ENCODE results near the gene RFC5. TPM values are rescaled to one million over a fixed set of nuclear protein-coding genes. Genes with fewer than 3 reads are reported as not detected.
A peak's percentile ranks its signal among the peaks of the same experiment; 100 is the strongest.

RFC5 gene
- total and polyA plus RNA-seq, 9 donors = 13.0 to 20.9 (median 15.9) TPM

DNA sequence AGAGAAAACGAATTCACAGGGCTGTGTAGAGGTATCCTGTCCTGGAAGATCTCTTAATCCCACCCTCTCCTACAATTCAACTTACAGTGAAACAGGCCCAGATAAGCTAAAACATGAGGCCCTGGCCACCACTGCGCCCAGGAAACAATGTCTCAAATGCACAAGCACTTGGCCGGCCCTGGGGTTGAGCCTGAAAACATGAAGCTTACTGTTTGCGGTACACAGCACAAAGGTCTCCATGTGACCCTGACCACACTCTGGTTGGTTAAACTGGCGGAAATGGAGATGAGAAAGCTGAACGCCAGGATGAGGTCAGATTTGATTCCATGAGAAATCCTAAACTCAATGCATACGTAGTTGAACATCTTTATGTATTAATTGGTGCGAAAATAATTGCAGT is 28.1 kb downstream of the RFC5 start:
- WGBS, 3 donors = 92 to 95% (median 93%) methylated on average over 8 of the region's 8 CpGs
- Histone ChIP-seq H3K27ac (no peak overlapping the region), H3K27me3 (no peaks in the 10 kb centered on the region), H3K4me3 (no peak overlapping the region), H3K9me3 (no peaks in the 10 kb centered on the region), H3K36me3 (no peaks in the 10 kb centered on the region), H3K4me1 (ENCODE audit: insufficient read depth) (no peaks in the 10 kb centered on the region)
- intact Hi-C loops (cut with DNase I) = no loop called here
- no peak for DNase-seq
- TF ChIP-seq, protein P1, sequence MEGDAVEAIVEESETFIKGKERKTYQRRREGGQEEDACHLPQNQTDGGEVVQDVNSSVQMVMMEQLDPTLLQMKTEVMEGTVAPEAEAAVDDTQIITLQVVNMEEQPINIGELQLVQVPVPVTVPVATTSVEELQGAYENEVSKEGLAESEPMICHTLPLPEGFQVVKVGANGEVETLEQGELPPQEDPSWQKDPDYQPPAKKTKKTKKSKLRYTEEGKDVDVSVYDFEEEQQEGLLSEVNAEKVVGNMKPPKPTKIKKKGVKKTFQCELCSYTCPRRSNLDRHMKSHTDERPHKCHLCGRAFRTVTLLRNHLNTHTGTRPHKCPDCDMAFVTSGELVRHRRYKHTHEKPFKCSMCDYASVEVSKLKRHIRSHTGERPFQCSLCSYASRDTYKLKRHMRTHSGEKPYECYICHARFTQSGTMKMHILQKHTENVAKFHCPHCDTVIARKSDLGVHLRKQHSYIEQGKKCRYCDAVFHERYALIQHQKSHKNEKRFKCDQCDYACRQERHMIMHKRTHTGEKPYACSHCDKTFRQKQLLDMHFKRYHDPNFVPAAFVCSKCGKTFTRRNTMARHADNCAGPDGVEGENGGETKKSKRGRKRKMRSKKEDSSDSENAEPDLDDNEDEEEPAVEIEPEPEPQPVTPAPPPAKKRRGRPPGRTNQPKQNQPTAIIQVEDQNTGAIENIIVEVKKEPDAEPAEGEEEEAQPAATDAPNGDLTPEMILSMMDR (IDR thresholded peaks at IDR 0.05) = no peak
- TF ChIP-seq EP300 (IDR thresholded peaks at IDR 0.05) (no peak), POLR2A (IDR thresholded peaks at IDR 0.05) (no peak)

DNA sequence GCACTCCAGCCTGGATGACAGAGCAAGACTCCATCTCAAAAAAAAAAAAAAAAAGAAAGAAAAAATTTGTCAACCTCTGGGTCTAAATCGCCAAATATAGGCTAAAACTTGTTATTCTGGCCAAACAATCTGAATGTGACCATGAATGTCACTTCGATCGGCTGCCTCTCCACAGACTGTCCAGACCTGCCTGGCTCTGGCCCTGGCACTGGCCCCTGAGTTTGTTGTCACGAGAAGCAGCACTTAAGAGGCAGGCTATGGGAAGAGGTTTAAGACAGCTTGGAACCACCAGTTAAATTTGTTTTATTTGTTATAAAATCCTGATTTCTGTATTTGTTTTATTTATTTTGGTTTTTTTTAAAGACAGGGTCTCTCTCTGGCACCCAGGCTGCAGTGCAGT is 29.9 kb downstream of the RFC5 start:
- no peak for DNase-seq
- no peaks in the 10 kb centered on the region for H3K36me3 ChIP-seq
- 95 to 97% (median 96%) methylated on average over 4 of the region's 4 CpGs for WGBS, 3 donors

DNA sequence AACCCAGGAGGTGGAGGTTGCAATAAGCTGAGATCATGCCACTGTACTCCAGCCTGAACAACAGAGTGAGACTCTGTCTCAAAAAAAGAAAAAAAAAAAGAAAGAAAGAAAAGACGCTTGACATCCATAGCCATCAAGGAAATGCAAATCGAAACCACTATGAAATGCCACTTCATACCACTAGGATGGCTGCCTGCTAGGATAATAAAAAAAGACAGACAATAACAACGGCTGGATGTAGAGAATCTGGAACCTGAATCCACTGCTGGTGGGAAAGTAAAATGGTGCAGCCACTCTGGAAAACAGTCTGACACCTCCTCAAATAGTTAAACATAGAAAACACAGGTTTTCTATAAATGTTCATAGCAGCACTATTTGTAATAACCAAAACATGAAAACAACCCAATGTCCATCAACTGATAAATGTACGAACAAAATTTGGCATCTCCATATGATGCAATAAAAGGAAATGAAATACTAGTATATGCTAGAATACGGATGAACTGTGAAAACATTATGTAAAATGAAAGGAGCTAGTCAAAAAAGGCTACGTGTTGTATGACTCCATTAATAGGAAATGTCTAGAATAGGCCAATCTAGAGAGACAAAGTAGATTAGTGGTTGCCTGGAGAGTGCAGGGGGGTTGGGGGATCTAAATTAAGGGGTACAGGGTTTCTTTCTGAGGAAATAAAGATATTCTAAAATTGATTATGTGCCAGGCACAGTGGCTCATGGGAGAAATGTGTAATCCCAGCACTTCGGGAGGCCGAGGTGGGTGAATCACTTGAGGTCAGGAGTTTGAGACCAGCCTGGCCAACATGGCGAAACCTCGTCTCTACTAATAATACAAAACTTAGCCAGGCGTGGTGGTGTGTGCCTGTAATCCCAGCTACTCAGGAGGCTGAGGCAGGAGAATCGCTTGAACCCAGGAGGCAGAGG is 34.7 kb downstream of the RFC5 start:
- H3K27me3 ChIP-seq = no peaks in the 10 kb centered on the region
- no peaks in the 10 kb centered on the region for H3K9me3 ChIP-seq
- peaks cover 17% of the 10 kb centered on the region for H3K4me1 ChIP-seq (ENCODE audit: insufficient read depth)
- H3K4me3 ChIP-seq = no peak overlapping the region
- TF ChIP-seq EP300 (IDR thresholded peaks at IDR 0.05) (no peak), POLR2A (IDR thresholded peaks at IDR 0.05) (no peak)
- TF ChIP-seq, protein P1 (IDR thresholded peaks at IDR 0.05) = no peak
- 86 to 89% (median 87%) methylated on average over 12 of the region's 12 CpGs for WGBS, 3 donors
- intact Hi-C loops (cut with DNase I) = no loop called here
- H3K36me3 ChIP-seq = no peaks in the 10 kb centered on the region
- peak overlapping the region in 1 of 2 donors; percentile 41 for H3K27ac ChIP-seq
- no peak for DNase-seq

More for the DNA sequence above, 29.9 kb downstream of the RFC5 start:
- no peak for TF ChIP-seq POLR2A (IDR thresholded peaks at IDR 0.05)
- TF ChIP-seq, protein P1 (IDR thresholded peaks at IDR 0.05) = no peak
- TF ChIP-seq EP300 (IDR thresholded peaks at IDR 0.05) = no peak
- H3K27me3 ChIP-seq = no peaks in the 10 kb centered on the region
- intact Hi-C loops (cut with DNase I) = no loop called here
- H3K27ac ChIP-seq = no peak overlapping the region
- no peak overlapping the region for H3K4me3 ChIP-seq
- no peaks in the 10 kb centered on the region for H3K4me1 ChIP-seq (ENCODE audit: insufficient read depth)
- H3K9me3 ChIP-seq = no peaks in the 10 kb centered on the region

DNA sequence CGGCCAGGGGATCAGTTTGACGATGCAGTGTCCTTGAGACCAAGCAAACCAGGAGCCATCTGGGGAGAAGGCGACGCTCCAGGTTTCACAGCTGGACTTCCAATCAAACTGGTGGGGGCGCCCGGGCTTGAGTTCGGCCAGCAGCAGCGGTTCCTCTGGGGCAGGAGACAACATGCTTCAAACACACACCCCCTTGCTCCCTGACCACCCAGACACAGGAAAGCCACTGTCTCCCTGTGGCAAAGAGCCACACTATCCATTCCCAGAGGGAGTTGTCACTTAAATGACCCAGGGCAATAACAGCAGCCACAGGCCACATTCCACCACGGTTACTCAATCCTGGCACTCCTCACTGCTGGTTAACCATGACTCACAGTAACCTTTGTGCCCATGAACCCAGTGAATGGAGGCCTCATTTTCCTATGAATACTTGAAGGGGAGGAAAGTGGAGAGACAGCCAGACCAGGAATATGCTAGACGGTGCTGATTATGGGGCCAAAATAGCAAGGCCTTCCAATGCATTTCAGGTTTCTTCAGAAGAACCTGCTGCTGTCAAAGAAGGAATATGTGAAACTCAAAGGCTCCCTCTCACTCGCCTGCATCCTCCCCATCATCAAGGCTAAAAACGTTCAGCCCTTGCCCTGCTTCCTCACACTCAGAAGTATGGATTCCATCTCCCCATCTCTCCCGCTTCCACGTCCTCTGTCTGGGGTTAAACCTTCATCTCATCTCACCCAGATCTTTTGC is 36.0 kb downstream of the RFC5 start:
- Histone ChIP-seq H3K27ac (peak overlapping the region in 1 of 2 donors; percentile 41), H3K4me3 (no peak overlapping the region), H3K9me3 (no peaks in the 10 kb centered on the region), H3K36me3 (no peaks in the 10 kb centered on the region), H3K27me3 (no peaks in the 10 kb centered on the region), H3K4me1 (ENCODE audit: insufficient read depth) (peaks cover 21% of the 10 kb centered on the region)
- intact Hi-C loops (cut with DNase I) = no loop called here
- WGBS, 3 donors = 18 to 28% (median 22%) methylated on average over 14 of the region's 14 CpGs
- DNase-seq = peak; percentile 64 to 73 (median 67)
- TF ChIP-seq, protein P1 (IDR thresholded peaks at IDR 0.05) = no peak
- TF ChIP-seq POLR2A (IDR thresholded peaks at IDR 0.05) (no peak), EP300 (IDR thresholded peaks at IDR 0.05) (no peak)
